HG03460 (cell line): ENCODE results near the gene HYCC2.
"Not testable (repeated sequence)": the region's sequence is repeated elsewhere in the genome, so short reads cannot be mapped to it uniquely, and the experiment has no call there.

ENCODE experiments used
- ATAC-seq: cut with Tn5 transposase; IDR thresholded peaks from one replicate; pipeline ENCODE4 v1.9.1; 2021; ENCODE audit not compliant: unreplicated experiment

HYCC2 gene

DNA sequence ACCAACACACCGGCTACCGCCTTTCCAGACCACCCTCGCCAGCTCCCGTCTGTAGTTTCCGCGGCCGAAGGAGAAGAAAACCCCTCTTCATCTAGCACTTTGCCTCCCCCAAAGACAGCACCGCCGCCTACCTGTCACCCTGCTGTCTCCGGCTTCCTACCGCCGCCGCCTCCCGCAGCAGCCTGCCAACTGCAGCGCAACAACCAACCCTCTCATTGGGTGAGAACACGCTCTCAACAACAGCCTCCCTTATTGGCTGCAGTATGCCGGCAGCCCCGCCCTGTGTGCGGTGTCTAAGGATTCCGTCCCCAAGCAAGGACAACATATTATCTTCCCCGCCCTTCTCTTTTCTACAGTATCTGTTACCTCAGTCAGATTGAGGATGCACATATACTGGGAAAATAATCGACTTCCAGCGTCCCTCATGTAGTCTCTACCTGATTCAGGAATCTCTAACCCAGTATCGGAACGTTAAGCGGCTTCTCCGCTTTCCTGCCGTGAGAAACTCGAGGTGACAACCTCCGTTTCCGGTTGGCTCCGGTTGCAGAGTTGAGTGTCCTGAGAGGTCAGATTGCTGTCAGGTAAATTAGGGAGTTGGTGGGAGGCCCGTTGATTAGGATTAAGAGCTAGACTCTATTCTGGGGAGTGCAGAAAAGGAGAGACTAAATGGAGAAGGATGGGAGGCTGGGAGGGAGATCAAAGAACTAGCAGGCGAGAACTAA, at the start of gene HYCC2, which contains the start of gene NDUFB3:
TSS of gene HYCC2 (minus strand) at position 193 of the 722 bp plus-strand sequence. CDS start 47,662 bp downstream, outside the sequence.
TSS of gene NDUFB3 (plus strand) at position 523 of the 722 bp plus-strand sequence. CDS start 6,882 bp downstream, outside the sequence.
- peak; percentile 99 for ATAC-seq

DNA sequence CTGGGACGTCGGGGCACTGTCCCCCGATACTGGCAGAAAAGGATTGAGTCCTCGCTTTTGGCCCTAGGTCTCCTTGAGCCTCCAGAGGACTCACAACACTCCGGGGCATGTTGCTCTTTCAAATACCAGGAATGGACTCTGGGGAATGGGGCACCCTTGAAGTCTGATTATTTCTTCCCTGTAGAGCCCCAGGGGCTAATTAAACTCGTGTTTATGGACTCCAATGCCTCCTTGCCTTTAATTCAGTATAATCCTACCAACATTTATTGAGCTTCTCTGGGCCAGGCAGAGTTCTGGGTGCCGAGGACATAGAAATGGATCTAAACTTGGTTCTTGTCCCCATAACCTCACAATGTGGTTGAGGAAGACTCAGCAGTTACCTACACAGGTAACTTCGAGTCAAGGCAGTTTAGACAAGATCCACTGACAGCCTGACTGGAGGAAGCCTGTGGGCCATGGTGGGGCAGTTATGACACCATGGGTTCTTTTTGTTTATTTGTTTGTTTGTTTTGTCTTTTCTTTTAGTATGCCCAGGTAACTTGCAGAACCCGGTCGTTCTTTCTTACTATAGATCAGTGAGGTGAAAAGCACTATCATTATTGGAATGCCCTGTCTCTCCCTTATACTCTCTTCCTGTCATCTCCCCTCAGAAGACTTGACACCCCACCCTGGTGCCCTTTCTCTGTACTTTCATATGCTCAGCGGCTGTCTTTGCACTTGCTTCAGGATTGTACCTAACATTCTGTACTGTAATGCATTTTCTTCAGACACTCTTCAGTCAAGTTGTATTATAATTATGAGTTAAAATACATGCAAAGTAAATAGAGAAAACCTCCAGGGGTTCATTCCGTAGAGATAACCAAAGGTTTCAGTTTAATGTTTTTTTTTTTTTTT, 47.7 kb upstream of the HYCC2 start:
- ATAC-seq = peak; percentile 0

DNA sequence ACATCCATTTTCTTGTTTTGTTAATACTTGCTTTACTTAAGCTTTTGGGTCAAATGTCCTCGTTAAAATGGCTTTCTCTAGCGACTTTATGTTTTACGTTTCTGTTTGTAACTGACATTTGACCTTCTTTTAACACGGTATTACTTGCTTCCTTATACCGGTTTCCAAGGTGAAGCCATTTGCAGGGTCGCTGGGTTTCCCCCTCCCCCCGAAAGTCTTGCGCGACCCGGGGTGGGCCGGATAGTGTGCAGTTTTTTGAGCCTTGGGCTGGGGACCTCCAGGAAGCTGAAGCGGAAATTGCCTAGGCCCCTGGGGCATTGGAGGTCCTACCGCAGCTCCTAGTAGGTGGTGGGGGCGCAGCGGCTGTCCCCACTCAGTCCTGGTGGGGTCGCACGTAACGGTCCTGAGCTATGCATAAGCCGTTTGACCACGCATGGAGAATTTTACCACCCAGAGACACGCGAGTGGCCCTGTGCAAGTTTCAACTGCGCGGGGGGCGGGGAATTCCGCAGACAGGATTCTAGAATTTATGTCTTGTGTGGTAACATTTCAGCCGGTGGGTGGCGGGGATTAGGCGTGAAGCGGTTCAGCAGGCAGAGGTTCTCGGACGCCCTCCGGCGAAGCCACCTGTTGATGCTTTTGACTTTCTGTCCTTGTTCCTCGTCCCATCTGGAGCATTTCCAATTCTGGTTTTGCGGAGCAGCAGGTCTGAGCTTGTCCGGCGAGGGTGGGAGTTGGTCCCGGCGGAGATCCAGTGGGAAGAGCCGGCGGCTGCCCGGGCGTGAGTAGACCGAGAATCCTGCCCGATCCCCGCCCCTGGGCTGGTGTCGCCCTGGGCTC, 46.9 kb upstream of the HYCC2 start:
- ATAC-seq = peak; percentile 43

- ATAC-seq = not testable (repeated sequence)
Observed at GRCh38 chr2:201117735-201118094, 46.2 kb upstream of the HYCC2 start.

DNA sequence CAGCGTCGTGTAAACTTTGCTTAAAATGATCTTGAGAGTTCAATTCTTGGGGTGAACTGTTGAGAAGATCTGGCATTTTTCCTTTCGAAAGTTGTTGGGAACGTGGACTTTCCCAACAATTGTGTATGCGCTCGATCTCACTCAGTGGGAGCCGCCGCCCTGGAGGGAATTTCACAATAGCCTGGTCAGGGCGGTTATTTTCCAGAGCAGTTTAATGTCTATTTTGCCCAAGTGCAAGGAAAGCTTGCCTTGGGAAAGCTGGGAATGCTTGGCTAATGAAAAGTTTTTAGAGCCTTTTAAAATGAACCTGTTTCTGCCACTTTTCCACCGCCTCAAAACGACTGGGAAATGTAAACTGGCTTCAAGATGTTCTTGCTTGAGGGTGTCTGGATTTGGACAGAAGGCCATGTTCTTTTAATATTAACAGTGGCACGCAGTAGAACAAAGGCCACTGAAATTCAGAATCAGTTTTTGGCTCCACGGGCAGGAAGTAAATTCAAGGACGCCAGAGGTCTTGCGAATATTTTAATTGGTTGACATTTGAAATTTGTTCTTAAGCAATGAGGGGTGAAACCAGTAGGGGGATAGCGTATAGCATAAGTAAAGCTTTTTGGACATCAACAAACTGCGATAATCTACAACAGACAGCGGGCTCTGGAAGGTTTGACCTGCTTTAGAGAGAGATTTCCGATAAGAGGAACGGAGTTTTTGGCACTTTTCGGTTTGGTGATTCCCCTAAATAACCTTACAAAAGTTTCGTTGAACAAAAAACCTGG, 45.7 kb upstream of the HYCC2 start:
- ATAC-seq = peak; percentile 21

DNA sequence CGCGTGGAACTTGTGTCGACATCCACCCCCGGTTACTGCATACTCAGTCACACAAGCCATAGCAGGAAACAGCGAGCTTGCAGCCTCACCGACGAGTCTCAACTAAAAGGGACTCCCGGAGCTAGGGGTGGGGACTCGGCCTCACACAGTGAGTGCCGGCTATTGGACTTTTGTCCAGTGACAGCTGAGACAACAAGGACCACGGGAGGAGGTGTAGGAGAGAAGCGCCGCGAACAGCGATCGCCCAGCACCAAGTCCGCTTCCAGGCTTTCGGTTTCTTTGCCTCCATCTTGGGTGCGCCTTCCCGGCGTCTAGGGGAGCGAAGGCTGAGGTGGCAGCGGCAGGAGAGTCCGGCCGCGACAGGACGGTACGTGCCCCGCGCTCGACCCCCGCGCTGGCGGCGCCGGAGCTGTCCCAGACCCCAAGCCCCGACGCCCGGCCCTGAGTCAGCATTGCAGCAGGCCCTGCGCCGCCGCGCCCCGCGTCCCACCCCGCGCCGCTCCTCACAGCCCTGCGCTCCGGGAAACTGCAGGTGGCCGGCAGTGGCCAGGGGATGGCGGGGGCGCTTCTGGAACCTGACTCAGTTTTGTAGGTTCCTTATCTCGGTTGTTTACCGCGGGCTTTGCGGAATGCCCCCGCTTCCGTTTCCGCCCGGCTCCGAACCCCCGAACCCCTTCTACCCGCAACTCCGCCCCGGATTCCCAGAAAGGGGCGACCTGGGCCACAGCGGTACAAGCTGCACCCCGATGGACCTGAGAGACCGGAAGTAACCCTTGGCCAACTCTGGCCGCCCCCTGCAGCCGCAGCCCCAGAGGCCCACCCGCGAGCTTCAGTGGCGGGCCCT, 44.9 kb upstream of the HYCC2 start, which contains the start of gene CFLAR:
TSS of gene CFLAR (plus strand) at position 50 of the 844 bp plus-strand sequence. CDS start 13,702 bp downstream, outside the sequence.
- ATAC-seq = peak; percentile 32

GRCh38 chr2:201114846-201115245, 43.4 kb upstream of the HYCC2 start:
- no peak for ATAC-seq

DNA sequence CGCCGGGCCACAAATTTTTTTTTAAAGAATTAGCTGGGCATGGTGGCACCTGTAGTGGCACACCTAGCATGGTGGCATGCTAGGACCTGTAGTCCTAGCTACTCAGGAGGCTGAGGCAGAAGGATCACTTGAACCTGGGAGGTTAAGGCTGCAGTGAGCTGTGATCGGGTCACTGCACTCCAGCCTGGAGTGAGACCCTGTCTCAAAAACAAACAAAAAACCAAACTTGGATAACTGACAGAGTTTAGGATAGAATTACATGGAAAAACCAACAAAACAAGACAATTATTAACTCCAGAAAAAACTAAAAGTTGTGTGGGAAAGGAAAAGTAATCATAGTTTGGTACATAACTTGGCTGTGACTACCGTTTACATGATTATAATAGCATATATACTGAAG, 42.9 kb upstream of the HYCC2 start:
- no peak for ATAC-seq

- no peak for ATAC-seq
Observed at GRCh38 chr2:201111096-201111495, 39.6 kb upstream of the HYCC2 start.

DNA sequence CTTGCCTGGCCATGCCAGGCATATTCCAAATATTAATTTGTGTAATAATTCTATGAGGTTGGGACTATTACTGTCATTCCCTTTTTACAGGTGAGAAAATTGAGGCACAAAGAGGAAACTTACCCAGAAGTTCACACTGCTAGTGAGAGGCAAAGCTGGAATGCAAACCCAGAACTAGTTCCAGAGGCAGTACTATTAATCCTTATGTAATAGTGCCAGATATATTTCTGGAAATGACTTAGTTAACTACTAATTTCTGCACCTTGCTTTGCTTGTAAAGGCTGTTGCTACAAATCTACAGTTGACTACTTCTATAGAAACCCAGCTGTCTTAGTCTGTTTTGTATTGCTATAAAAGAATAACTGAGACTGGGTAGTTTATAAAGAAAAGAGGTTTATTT, 39.1 kb upstream of the HYCC2 start:
- ATAC-seq = no peak

- no peak for ATAC-seq
Observed at GRCh38 chr2:201109186-201109585, 37.7 kb upstream of the HYCC2 start.

DNA sequence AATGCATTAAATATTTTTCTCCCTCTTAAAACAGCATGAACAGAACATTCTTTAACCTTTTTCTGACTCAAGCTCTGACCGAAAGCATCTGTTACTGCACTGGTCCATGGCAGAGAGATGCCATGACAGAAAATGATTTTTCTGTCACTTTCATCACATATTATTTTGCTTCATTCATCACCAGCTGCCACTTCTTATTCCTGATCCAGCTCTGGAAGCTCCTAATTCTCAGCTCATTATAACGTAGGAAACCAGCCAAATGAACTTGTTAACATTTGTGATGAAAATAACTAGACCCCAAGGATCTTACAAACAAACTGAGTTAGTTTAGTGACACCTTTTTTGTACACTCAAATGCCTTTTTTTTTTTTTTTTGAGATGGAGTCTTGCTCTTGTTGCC, 36.9 kb upstream of the HYCC2 start:
- no peak for ATAC-seq

DNA sequence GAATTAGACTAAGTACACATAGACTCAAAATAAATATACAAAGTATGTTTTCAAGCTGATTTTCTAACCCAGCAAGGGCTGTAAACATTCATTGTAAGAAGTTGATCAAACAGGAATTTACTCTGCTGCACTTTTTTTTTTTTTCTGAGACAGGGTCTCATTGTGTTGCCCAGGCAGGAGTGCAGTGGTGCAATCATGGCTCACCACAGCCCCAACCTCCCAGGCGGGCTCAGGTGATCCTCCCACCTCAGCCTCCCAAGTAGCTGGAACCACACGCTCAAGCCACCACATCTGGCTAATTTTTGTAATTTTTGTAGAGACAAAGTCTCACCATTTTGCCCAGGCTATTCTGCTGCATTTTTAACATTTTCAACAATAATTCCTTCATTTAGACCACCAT, 36.2 kb upstream of the HYCC2 start:
- ATAC-seq = no peak

DNA sequence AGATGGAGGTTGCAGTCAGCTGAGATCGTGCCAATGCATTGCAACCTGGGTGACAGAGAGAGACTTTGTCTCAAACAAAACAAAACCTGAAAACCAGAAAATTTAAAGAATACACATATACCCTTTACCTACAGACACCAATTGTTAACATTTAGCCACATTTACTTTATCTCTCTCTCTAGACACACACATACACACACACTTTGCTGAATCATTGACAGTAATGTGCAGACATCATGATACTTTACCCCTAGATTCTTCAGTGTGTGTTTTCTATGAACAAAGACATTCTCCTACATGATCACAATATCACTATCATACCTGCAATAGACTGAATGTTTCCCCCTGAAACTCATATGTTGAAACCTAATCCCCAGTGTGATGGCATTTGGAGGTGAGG, 34.3 kb upstream of the HYCC2 start:
- ATAC-seq = no peak

DNA sequence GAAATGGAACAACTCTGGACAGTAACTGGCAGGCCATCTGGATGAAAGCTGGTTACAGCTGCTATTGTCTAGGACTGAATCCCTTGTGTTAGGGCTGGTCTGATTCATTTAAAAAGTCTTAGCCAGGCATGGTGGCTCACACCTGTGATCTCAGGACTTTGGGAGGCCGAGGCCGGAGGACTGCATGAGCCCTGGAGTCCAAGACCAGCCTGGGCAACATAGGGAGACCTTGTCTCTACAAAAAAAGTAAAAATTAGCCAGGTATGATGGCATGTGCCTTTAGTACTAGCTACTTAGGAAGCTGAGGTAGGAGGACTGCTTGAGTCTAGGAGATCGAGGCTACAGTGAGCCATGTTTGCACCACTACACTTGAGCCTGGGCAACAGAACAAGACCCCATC, 29.0 kb upstream of the HYCC2 start:
- no peak for ATAC-seq

- ATAC-seq = no peak
Observed at GRCh38 chr2:201093573-201093972, 22.1 kb upstream of the HYCC2 start.

- no peak for ATAC-seq
Observed at GRCh38 chr2:201090574-201090973, 19.1 kb upstream of the HYCC2 start.

- no peak for ATAC-seq
Observed at GRCh38 chr2:201084863-201085262, 13.4 kb upstream of the HYCC2 start.

- no peak for ATAC-seq
Observed at GRCh38 chr2:201074996-201075395, 3.5 kb upstream of the HYCC2 start.
